Measurements from ENCODE around the gene AP2A2. TPM values are rescaled to one million over a fixed set of nuclear protein-coding genes. Genes with fewer than 3 reads are reported as not detected.

The AP2A2 gene
- total RNA-seq, 4 donors from 2014 or later = 21.2 to 26.1 (median 25.7) TPM

GRCh38 chr11:969651-970205 is 44.1 kb downstream of the AP2A2 start:
- no peak overlapping the region for H3K27ac ChIP-seq
- no peaks in the 10 kb centered on the region for H3K27me3 ChIP-seq
- intact Hi-C loops (cut with DNase I; ENCODE audit: low total_unique reads) (no loop called here), in situ Hi-C loops (cut with MboI; ENCODE audit: low sequenced_read_pairs in 4 of 4) (no loop called here)
- H3K4me3 ChIP-seq = no peak overlapping the region
- TF ChIP-seq CTCF (IDR thresholded peaks at IDR 0.05 in 4 of 5, conservative IDR thresholded peaks at IDR 0.05 in 1 of 5) (no peak), POLR2A (IDR thresholded peaks at IDR 0.05) (no peak)
- no peaks in the 10 kb centered on the region for H3K9me3 ChIP-seq
- no peak for ATAC-seq
- no peak for DNase-seq
- H3K36me3 ChIP-seq = peaks cover 0 to 38% of the 10 kb centered on the region in 2 donors
- H3K4me1 ChIP-seq = peaks cover 0 to 3% of the 10 kb centered on the region in 2 donors

GRCh38 chr11:970319-970871 is 44.7 kb downstream of the AP2A2 start:
- TF ChIP-seq CTCF (IDR thresholded peaks at IDR 0.05 in 4 of 5, conservative IDR thresholded peaks at IDR 0.05 in 1 of 5) = no peak
- no peak for TF ChIP-seq POLR2A (IDR thresholded peaks at IDR 0.05)
- Histone ChIP-seq H3K36me3 (peaks cover 0 to 38% of the 10 kb centered on the region in 2 donors), H3K4me3 (no peak overlapping the region), H3K27ac (no peak overlapping the region), H3K9me3 (no peaks in the 10 kb centered on the region), H3K4me1 (peaks cover 0 to 3% of the 10 kb centered on the region in 2 donors), H3K27me3 (no peaks in the 10 kb centered on the region)
- intact Hi-C loops (cut with DNase I; ENCODE audit: low total_unique reads) = no loop called here
- DNase-seq (no peak), ATAC-seq (no peak)
- in situ Hi-C loops (cut with MboI; ENCODE audit: low sequenced_read_pairs in 4 of 4) = no loop called here

- H3K27me3 ChIP-seq = no peaks in the 10 kb centered on the region
- no peak overlapping the region for H3K27ac ChIP-seq
- no peak overlapping the region for H3K4me3 ChIP-seq
- in situ Hi-C loops (cut with MboI; ENCODE audit: low sequenced_read_pairs in 4 of 4) (no loop called here), intact Hi-C loops (cut with DNase I; ENCODE audit: low total_unique reads) (no loop called here)
- H3K4me1 ChIP-seq = peaks cover 0 to 3% of the 10 kb centered on the region in 2 donors
- no peak for ATAC-seq
- no peak for TF ChIP-seq POLR2A (IDR thresholded peaks at IDR 0.05)
- TF ChIP-seq CTCF (IDR thresholded peaks at IDR 0.05 in 4 of 5, conservative IDR thresholded peaks at IDR 0.05 in 1 of 5) = no peak
- H3K36me3 ChIP-seq = peaks cover 0 to 38% of the 10 kb centered on the region in 2 donors
- no peaks in the 10 kb centered on the region for H3K9me3 ChIP-seq
- DNase-seq = no peak
Observed at GRCh38 chr11:971092-971690, 45.5 kb downstream of the AP2A2 start.

GRCh38 chr11:971731-972365 is 46.2 kb downstream of the AP2A2 start:
- Histone ChIP-seq H3K9me3 (no peaks in the 10 kb centered on the region), H3K27ac (no peak overlapping the region), H3K4me3 (no peak overlapping the region), H3K4me1 (no peaks in the 10 kb centered on the region), H3K36me3 (peaks cover 0 to 40% of the 10 kb centered on the region in 2 donors), H3K27me3 (no peaks in the 10 kb centered on the region)
- DNase-seq (no peak), ATAC-seq (no peak)
- intact Hi-C loops (cut with DNase I; ENCODE audit: low total_unique reads) (no loop called here), in situ Hi-C loops (cut with MboI; ENCODE audit: low sequenced_read_pairs in 4 of 4) (no loop called here)
- no peak for TF ChIP-seq CTCF (IDR thresholded peaks at IDR 0.05 in 4 of 5, conservative IDR thresholded peaks at IDR 0.05 in 1 of 5)
- TF ChIP-seq POLR2A (IDR thresholded peaks at IDR 0.05) = no peak
